KG1 (cell line): Measurements from ENCODE around the gene ATP9B.
"Not testable (repeated sequence)": the region's sequence is repeated elsewhere in the genome, so short reads cannot be mapped to it uniquely, and the experiment has no call there.

Experiments
- DNase-seq: peaks from one replicate; lab custom pipeline; 2025; lab: John Stamatoyannopoulos, UW

Gene ATP9B

GRCh38 chr18:79245517-79246001 lies 176.4 kb downstream of the ATP9B start:
- no peak for DNase-seq

GRCh38 chr18:79246309-79247108 lies 177.3 kb downstream of the ATP9B start:
- peak; percentile 28 for DNase-seq

- no peak for DNase-seq
These were observed 179.4 kb downstream of the ATP9B start for GRCh38 chr18:79248495-79249060.

- DNase-seq = no peak
These were observed 181.2 kb downstream of the ATP9B start for GRCh38 chr18:79250301-79250981.

- DNase-seq = no peak
These were observed 181.8 kb downstream of the ATP9B start for GRCh38 chr18:79251021-79251420.

GRCh38 chr18:79252904-79253633 lies 183.9 kb downstream of the ATP9B start:
- no peak for DNase-seq

- no peak for DNase-seq
These were observed 188.3 kb downstream of the ATP9B start for GRCh38 chr18:79257480-79257879.

- no peak for DNase-seq
These were observed 189.3 kb downstream of the ATP9B start for GRCh38 chr18:79258447-79258846.

GRCh38 chr18:79259218-79259617 lies 190.0 kb downstream of the ATP9B start:
- no peak for DNase-seq

- no peak for DNase-seq
These were observed 190.8 kb downstream of the ATP9B start for GRCh38 chr18:79260023-79260422.

GRCh38 chr18:79260510-79260909 lies 191.3 kb downstream of the ATP9B start:
- DNase-seq = no peak

GRCh38 chr18:79265068-79265467 lies 195.9 kb downstream of the ATP9B start:
- DNase-seq = not testable (repeated sequence)

- not testable (repeated sequence) for DNase-seq
These were observed 202.6 kb downstream of the ATP9B start for GRCh38 chr18:79271812-79272211.

- DNase-seq = no peak
These were observed 203.7 kb downstream of the ATP9B start for GRCh38 chr18:79272916-79273315.

- no peak for DNase-seq
These were observed 205.6 kb downstream of the ATP9B start for GRCh38 chr18:79274823-79275222.

GRCh38 chr18:79275461-79275860 lies 206.3 kb downstream of the ATP9B start:
- DNase-seq = no peak

GRCh38 chr18:79275992-79276391 lies 206.8 kb downstream of the ATP9B start:
- no peak for DNase-seq

GRCh38 chr18:79278896-79279295 lies 209.7 kb downstream of the ATP9B start:
- no peak for DNase-seq

GRCh38 chr18:79283131-79283810 lies 214.1 kb downstream of the ATP9B start:
- DNase-seq = no peak

- DNase-seq = no peak
These were observed 214.7 kb downstream of the ATP9B start for GRCh38 chr18:79283929-79284328.

- DNase-seq = not testable (repeated sequence)
These were observed 216.0 kb downstream of the ATP9B start for GRCh38 chr18:79285191-79285590.

GRCh38 chr18:79290409-79290808 lies 221.2 kb downstream of the ATP9B start:
- not testable (repeated sequence) for DNase-seq
